ENCODE results near the gene POU6F1.

DNA sequence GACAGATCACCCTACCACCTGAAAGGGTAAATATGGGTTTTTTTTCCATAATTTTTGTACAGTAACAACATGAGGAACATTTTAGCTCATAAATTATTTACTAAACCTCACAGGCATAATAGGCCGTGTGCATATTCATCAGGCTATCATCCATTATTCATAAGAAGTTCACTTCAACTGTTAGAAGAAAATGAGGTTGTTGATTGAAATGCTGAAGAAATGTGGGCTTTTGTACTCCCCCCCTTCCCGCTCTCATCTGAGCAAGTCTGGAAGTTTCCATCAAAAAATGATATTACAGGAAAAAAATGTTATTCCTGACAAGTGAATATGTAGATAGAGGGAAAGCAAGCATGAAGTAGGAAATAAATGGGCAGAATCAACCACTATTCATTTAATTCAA lies 7.9 kb upstream of the POU6F1 start:
- TF ChIP-seq, protein P1, sequence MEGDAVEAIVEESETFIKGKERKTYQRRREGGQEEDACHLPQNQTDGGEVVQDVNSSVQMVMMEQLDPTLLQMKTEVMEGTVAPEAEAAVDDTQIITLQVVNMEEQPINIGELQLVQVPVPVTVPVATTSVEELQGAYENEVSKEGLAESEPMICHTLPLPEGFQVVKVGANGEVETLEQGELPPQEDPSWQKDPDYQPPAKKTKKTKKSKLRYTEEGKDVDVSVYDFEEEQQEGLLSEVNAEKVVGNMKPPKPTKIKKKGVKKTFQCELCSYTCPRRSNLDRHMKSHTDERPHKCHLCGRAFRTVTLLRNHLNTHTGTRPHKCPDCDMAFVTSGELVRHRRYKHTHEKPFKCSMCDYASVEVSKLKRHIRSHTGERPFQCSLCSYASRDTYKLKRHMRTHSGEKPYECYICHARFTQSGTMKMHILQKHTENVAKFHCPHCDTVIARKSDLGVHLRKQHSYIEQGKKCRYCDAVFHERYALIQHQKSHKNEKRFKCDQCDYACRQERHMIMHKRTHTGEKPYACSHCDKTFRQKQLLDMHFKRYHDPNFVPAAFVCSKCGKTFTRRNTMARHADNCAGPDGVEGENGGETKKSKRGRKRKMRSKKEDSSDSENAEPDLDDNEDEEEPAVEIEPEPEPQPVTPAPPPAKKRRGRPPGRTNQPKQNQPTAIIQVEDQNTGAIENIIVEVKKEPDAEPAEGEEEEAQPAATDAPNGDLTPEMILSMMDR (IDR thresholded peaks at IDR 0.05; ENCODE audit: low read depth, low read length): no peak
- no peak for TF ChIP-seq EZH2phosphoT487 (IDR thresholded peaks at IDR 0.05; ENCODE audit: low read depth)
